WTC11 (cell line): Measurements from ENCODE around the gene SRR. TPM values are rescaled to one million over a fixed set of nuclear protein-coding genes. Genes with fewer than 3 reads are reported as not detected.

ENCODE experiments used
- ATAC-seq: fragments of 200-7000 bp; cut with Tn5 transposase; 2 replicates; pipeline ENCODE4 v1.10.0; 2021; ENCODE audit warnings: mild to moderate bottlenecking, moderate library complexity
- CTCF ChIA-PET: fragments of 300-600 bp; sonication (Branson Sonifier 250); formaldehyde crosslinking; loops from one replicate; lab custom pipeline; 2021; ENCODE audit warnings: antibody characterized with exemption; lab: Charles Lee
- POLR2A ChIA-PET: fragments of 350-600 bp; sonication (Branson Sonifier 250); formaldehyde crosslinking; loops from one replicate; lab custom pipeline; 2021; ENCODE audit warnings: antibody characterized with exemption; lab: Charles Lee
- DNase-seq: peaks from one replicate; pipeline ENCODE4 v3.0.0; 2021; ENCODE audit warnings: low spot score
- H3K27ac Mint-ChIP-seq: 2 replicates; pipeline ENCODE4 v1.8.0; 2021; ENCODE audit warnings: mixed read lengths
- H3K27me3 Mint-ChIP-seq: 2 replicates; pipeline ENCODE4 v1.8.0; 2021; ENCODE audit warnings: low read depth, mild to moderate bottlenecking, moderate library complexity, mixed read lengths
- H3K36me3 Mint-ChIP-seq: 2 replicates; pipeline ENCODE4 v1.8.0; 2021; ENCODE audit warnings: mixed read lengths
- H3K4me1 Mint-ChIP-seq: 2 replicates; pipeline ENCODE4 v1.8.0; 2022; ENCODE audit warnings: mixed read lengths
- H3K4me3 Mint-ChIP-seq: 2 replicates; pipeline ENCODE4 v1.8.0; 2021; ENCODE audit warnings: mild to moderate bottlenecking, moderate library complexity, mixed read lengths
- H3K9me3 Mint-ChIP-seq: 2 replicates; pipeline ENCODE4 v1.8.0; 2021; ENCODE audit warnings: mixed read lengths
- CBFB ChIP-seq: sonication (generic); formaldehyde crosslinking; IDR thresholded peaks from 2 replicates; pipeline ENCODE4 v1.8.1; 2022; ENCODE audit warnings: mild to moderate bottlenecking, low read depth, missing genetic modification reagents
- FOXJ3 ChIP-seq: sonication (generic); formaldehyde crosslinking; IDR thresholded peaks from 2 replicates; pipeline ENCODE4 v1.9.0; 2021; ENCODE audit warnings: missing genetic modification reagents, mild to moderate bottlenecking, borderline replicate concordance
- FOXK1 ChIP-seq: sonication (generic); formaldehyde crosslinking; IDR thresholded peaks from 2 replicates; pipeline ENCODE4 v1.8.0; 2022; ENCODE audit warnings: mild to moderate bottlenecking, moderate library complexity, missing genetic modification reagents
- GTF2I ChIP-seq: fragments of 250-450 bp; sonication (Bioruptor Pico); conservative IDR thresholded peaks from 2 replicates; pipeline ENCODE4 v1.4.0; 2021; ENCODE audit warnings: mild to moderate bottlenecking
- IRF2 ChIP-seq: sonication (generic); formaldehyde crosslinking; IDR thresholded peaks from 2 replicates; pipeline ENCODE4 v1.8.0; 2022; ENCODE audit warnings: low read depth, missing genetic modification reagents, borderline replicate concordance
- MXD4 ChIP-seq: fragments of 250-450 bp; sonication (Bioruptor Pico); IDR thresholded peaks from 2 replicates; pipeline ENCODE4 v1.8.0; 2021; ENCODE audit warnings: mild to moderate bottlenecking, moderate library complexity, borderline replicate concordance
- NFYB ChIP-seq: sonication (generic); formaldehyde crosslinking; conservative IDR thresholded peaks from 2 replicates; pipeline ENCODE4 v1.8.0; 2022; ENCODE audit warnings: low read depth, missing genetic modification reagents
- NR1H2 ChIP-seq: sonication (generic); formaldehyde crosslinking; IDR thresholded peaks from 2 replicates; pipeline ENCODE4 v1.9.0; 2021; ENCODE audit warnings: mild to moderate bottlenecking, moderate library complexity, missing genetic modification reagents
- NR2C2 ChIP-seq: sonication (generic); formaldehyde crosslinking; IDR thresholded peaks from 2 replicates; pipeline ENCODE4 v1.8.0; 2022; ENCODE audit warnings: mild to moderate bottlenecking, missing genetic modification reagents
- OVOL2 ChIP-seq: fragments of 250-450 bp; sonication (Bioruptor Pico); IDR thresholded peaks from 2 replicates; pipeline ENCODE4 v1.9.0; 2021; ENCODE audit warnings: mild to moderate bottlenecking, borderline replicate concordance
- SMAD3 ChIP-seq: sonication (generic); formaldehyde crosslinking; IDR thresholded peaks from 2 replicates; pipeline ENCODE4 v1.8.0; 2022; ENCODE audit warnings: missing genetic modification reagents, mild to moderate bottlenecking, borderline replicate concordance
- SP1 ChIP-seq: sonication (generic); formaldehyde crosslinking; conservative IDR thresholded peaks from 2 replicates; pipeline ENCODE4 v1.8.1; 2022; ENCODE audit warnings: missing genetic modification reagents
- TCF7 ChIP-seq: sonication (generic); formaldehyde crosslinking; IDR thresholded peaks from 2 replicates; pipeline ENCODE4 v1.8.0; 2022; ENCODE audit warnings: mild to moderate bottlenecking, low read depth, missing genetic modification reagents, moderate library complexity
- TEAD1 ChIP-seq: sonication (generic); formaldehyde crosslinking; IDR thresholded peaks from 2 replicates; pipeline ENCODE4 v1.8.0; 2022; ENCODE audit warnings: mild to moderate bottlenecking, missing genetic modification reagents
- TEAD4 ChIP-seq: sonication (generic); formaldehyde crosslinking; IDR thresholded peaks from 2 replicates; pipeline ENCODE4 v1.8.0; 2022; ENCODE audit warnings: mild to moderate bottlenecking, missing genetic modification reagents
- TP53 ChIP-seq: sonication (generic); formaldehyde crosslinking; IDR thresholded peaks from 2 replicates; pipeline ENCODE4 v1.8.1; 2023; ENCODE audit warnings: mild to moderate bottlenecking, missing genetic modification reagents
- ZNF121 ChIP-seq: sonication (generic); formaldehyde crosslinking; IDR thresholded peaks from 2 replicates; pipeline ENCODE4 v1.8.0; 2023; ENCODE audit warnings: missing genetic modification reagents
- ZNF138 ChIP-seq: sonication (generic); formaldehyde crosslinking; conservative IDR thresholded peaks from 2 replicates; pipeline ENCODE4 v1.8.1; 2022; ENCODE audit warnings: mild to moderate bottlenecking, moderate library complexity, missing genetic modification reagents
- ZNF263 ChIP-seq: sonication (generic); formaldehyde crosslinking; IDR thresholded peaks from 2 replicates; pipeline ENCODE4 v1.8.1; 2022; ENCODE audit warnings: low read depth, mild to moderate bottlenecking, moderate library complexity, missing genetic modification reagents
- ZNF317 ChIP-seq: sonication (generic); formaldehyde crosslinking; IDR thresholded peaks from 2 replicates; pipeline ENCODE4 v1.8.1; 2023; ENCODE audit warnings: low read depth, mild to moderate bottlenecking, moderate library complexity, missing genetic modification reagents, borderline replicate concordance
- ZNF671 ChIP-seq: fragments of 250-450 bp; sonication (Bioruptor Pico); IDR thresholded peaks from 2 replicates; pipeline ENCODE4 v1.8.0; 2021; ENCODE audit warnings: mild to moderate bottlenecking
- total RNA-seq: library from RNA; stranded (reverse); gene quantifications from 3 replicates; pipeline ENCODE4 v1.2.3, GENCODE V29; 2021
- TF ChIP-seq, protein P1 (sequence below): fragments of 250-450 bp; sonication (Bioruptor Pico); IDR thresholded peaks from 2 replicates; pipeline ENCODE4 v1.8.0; 2021; ENCODE audit warnings: mild to moderate bottlenecking
- TF ChIP-seq, protein P2 (sequence below): sonication (generic); formaldehyde crosslinking; IDR thresholded peaks from 2 replicates; pipeline ENCODE4 v1.8.0; 2022; ENCODE audit warnings: mild to moderate bottlenecking, missing genetic modification reagents
- TF ChIP-seq, protein P3 (sequence below): sonication (generic); formaldehyde crosslinking; IDR thresholded peaks from 2 replicates; pipeline ENCODE4 v1.8.0; 2022; ENCODE audit warnings: mild to moderate bottlenecking, missing genetic modification reagents
- TF ChIP-seq, protein P4 (sequence below): sonication (generic); formaldehyde crosslinking; IDR thresholded peaks from 2 replicates; pipeline ENCODE4 v1.8.1; 2022; ENCODE audit warnings: low read depth, mild to moderate bottlenecking, moderate library complexity, missing genetic modification reagents, borderline replicate concordance
- TF ChIP-seq, protein P5 (sequence below): sonication (generic); formaldehyde crosslinking; conservative IDR thresholded peaks from 2 replicates; pipeline ENCODE4 v1.8.1; 2022; ENCODE audit warnings: mild to moderate bottlenecking, missing genetic modification reagents
- TF ChIP-seq, protein P6 (sequence below): sonication (generic); formaldehyde crosslinking; IDR thresholded peaks from 2 replicates; pipeline ENCODE4 v1.8.0; 2022; ENCODE audit warnings: mild to moderate bottlenecking, missing genetic modification reagents
- TF ChIP-seq, protein P7 (sequence below): sonication (generic); formaldehyde crosslinking; IDR thresholded peaks from 2 replicates; pipeline ENCODE4 v1.8.1; 2023; ENCODE audit warnings: mild to moderate bottlenecking, missing genetic modification reagents, moderate library complexity
- TF ChIP-seq, protein P8 (sequence below): sonication (generic); formaldehyde crosslinking; IDR thresholded peaks from 2 replicates; pipeline ENCODE4 v1.8.1; 2022; ENCODE audit warnings: mild to moderate bottlenecking, moderate library complexity, missing genetic modification reagents
- TF ChIP-seq, protein P9 (sequence below): sonication (generic); formaldehyde crosslinking; IDR thresholded peaks from 2 replicates; pipeline ENCODE4 v1.8.0; 2023; ENCODE audit warnings: missing genetic modification reagents

SRR gene
- total RNA-seq, 1 experiment from 2014 or later: 5.1 TPM

DNA sequence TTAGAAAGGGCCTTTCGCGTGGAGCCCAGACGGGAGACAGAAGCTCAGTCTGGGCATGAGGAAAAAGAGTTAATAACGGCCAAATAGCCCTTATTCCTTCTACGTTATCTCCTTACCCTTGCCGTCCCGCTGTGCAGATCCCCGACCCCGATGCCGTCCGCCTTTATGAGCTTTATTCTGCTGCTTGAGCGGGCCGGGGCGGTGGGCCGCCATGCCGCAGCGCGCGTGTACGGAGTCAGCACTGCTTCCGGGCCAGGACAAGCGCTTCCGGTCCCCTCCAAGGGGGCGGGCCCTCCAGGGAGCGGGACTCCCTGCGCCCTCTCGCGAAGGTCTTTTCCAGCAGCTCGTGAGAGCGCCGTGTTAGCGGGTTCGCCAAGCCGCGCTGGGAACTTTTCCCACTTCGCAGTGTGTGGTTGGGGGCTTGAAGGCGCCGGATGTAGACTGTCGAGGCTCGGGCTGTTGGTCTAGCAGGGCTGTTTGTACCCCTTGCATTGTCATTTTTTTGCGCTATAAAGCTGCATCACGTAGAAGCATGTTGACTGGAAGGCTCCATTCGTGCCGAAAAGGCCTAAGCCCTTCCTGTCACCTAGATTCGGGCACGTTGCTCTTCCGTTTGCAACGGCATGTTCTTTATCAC lies 32.6 kb downstream of the SRR start, which contains the start of gene TSR1:
TSR1 (minus strand) TSS at position 243 of the 637 bp plus-strand sequence; CDS start at position 213, 30 bp downstream.
- CTCF ChIA-PET: interaction anchor here (0.5 to 5.0 kb wide), 13 partner anchors 11 to 281 kb away, joined by 3 to 119 read pairs (median 13); partner anchors contain the start of genes HIC1, SMG6 and SRR
- peaks cover 4% of the 10 kb centered on the region for H3K4me1 Mint-ChIP-seq
- H3K36me3 Mint-ChIP-seq: no peaks in the 10 kb centered on the region; the same call in 1 of the 2 replicates
- no peaks in the 10 kb centered on the region for H3K9me3 Mint-ChIP-seq
- ATAC-seq (peak; percentile 81), DNase-seq (peak; percentile 90)
- H3K27me3 Mint-ChIP-seq: no peaks in the 10 kb centered on the region
- no peak within 1 kb of the TSS; the same call in 1 of the 2 replicates for H3K4me3 Mint-ChIP-seq
- H3K27ac Mint-ChIP-seq: peak within 1 kb of the TSS; percentile 99
- POLR2A ChIA-PET: interaction anchor here (0.6 to 3.1 kb wide), 12 partner anchors 11 to 630 kb away, joined by 3 to 38 read pairs (median 4); partner anchors contain the start of genes SMG6 and SRR
- no peak for TF ChIP-seq NR1H2 (CRISPR knock-in tag)
- no peak for TF ChIP-seq ZNF317 (CRISPR knock-in tag)
- TF ChIP-seq, protein P1, sequence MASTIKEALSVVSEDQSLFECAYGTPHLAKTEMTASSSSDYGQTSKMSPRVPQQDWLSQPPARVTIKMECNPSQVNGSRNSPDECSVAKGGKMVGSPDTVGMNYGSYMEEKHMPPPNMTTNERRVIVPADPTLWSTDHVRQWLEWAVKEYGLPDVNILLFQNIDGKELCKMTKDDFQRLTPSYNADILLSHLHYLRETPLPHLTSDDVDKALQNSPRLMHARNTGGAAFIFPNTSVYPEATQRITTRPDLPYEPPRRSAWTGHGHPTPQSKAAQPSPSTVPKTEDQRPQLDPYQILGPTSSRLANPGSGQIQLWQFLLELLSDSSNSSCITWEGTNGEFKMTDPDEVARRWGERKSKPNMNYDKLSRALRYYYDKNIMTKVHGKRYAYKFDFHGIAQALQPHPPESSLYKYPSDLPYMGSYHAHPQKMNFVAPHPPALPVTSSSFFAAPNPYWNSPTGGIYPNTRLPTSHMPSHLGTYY (CRISPR knock-in tag): no peak
- TF ChIP-seq ZNF671 (CRISPR knock-in tag): no peak; the same call in 1 of the 2 replicates
- no peak; the same call in none of the 2 replicates for TF ChIP-seq TP53
- TF ChIP-seq FOXK1 (CRISPR knock-in tag): peak; percentile 92
- no peak for TF ChIP-seq GTF2I (CRISPR knock-in tag)
- TF ChIP-seq, protein P2, sequence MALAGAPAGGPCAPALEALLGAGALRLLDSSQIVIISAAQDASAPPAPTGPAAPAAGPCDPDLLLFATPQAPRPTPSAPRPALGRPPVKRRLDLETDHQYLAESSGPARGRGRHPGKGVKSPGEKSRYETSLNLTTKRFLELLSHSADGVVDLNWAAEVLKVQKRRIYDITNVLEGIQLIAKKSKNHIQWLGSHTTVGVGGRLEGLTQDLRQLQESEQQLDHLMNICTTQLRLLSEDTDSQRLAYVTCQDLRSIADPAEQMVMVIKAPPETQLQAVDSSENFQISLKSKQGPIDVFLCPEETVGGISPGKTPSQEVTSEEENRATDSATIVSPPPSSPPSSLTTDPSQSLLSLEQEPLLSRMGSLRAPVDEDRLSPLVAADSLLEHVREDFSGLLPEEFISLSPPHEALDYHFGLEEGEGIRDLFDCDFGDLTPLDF (CRISPR knock-in tag): peak; percentile 86
- 0 out of 2 replicates have a peak, but pooled peaks have one; percentile 35 for TF ChIP-seq ZNF138 (CRISPR knock-in tag)
- TF ChIP-seq, protein P3, sequence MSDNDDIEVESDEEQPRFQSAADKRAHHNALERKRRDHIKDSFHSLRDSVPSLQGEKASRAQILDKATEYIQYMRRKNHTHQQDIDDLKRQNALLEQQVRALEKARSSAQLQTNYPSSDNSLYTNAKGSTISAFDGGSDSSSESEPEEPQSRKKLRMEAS (CRISPR knock-in tag): peak; percentile 98
- TF ChIP-seq, protein P4, sequence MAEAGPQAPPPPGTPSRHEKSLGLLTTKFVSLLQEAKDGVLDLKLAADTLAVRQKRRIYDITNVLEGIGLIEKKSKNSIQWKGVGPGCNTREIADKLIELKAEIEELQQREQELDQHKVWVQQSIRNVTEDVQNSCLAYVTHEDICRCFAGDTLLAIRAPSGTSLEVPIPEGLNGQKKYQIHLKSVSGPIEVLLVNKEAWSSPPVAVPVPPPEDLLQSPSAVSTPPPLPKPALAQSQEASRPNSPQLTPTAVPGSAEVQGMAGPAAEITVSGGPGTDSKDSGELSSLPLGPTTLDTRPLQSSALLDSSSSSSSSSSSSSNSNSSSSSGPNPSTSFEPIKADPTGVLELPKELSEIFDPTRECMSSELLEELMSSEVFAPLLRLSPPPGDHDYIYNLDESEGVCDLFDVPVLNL (CRISPR knock-in tag): no peak
- TF ChIP-seq, protein P5, sequence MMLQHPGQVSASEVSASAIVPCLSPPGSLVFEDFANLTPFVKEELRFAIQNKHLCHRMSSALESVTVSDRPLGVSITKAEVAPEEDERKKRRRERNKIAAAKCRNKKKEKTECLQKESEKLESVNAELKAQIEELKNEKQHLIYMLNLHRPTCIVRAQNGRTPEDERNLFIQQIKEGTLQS (CRISPR knock-in tag): no peak
- no peak for TF ChIP-seq NFYB
- TF ChIP-seq, protein P6, sequence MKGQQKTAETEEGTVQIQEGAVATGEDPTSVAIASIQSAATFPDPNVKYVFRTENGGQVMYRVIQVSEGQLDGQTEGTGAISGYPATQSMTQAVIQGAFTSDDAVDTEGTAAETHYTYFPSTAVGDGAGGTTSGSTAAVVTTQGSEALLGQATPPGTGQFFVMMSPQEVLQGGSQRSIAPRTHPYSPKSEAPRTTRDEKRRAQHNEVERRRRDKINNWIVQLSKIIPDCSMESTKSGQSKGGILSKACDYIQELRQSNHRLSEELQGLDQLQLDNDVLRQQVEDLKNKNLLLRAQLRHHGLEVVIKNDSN (CRISPR knock-in tag): peak; percentile 65; the same call in 1 of the 2 replicates
- peak; percentile 70; the same call in 1 of the 2 replicates for TF ChIP-seq SMAD3
- TF ChIP-seq, protein P7, sequence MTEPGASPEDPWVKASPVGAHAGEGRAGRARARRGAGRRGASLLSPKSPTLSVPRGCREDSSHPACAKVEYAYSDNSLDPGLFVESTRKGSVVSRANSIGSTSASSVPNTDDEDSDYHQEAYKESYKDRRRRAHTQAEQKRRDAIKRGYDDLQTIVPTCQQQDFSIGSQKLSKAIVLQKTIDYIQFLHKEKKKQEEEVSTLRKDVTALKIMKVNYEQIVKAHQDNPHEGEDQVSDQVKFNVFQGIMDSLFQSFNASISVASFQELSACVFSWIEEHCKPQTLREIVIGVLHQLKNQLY (CRISPR knock-in tag): no peak
- TF ChIP-seq CBFB (CRISPR knock-in tag): peak; percentile 73; the same call in 1 of the 2 replicates
- TF ChIP-seq TEAD1 (CRISPR knock-in tag): peak; percentile 75; the same call in 1 of the 2 replicates
- TF ChIP-seq ZNF263: no peak
- no peak for TF ChIP-seq FOXJ3
- no peak for TF ChIP-seq TCF7 (CRISPR knock-in tag)
- no peak for TF ChIP-seq MXD4 (CRISPR knock-in tag)
- TF ChIP-seq, protein P8, sequence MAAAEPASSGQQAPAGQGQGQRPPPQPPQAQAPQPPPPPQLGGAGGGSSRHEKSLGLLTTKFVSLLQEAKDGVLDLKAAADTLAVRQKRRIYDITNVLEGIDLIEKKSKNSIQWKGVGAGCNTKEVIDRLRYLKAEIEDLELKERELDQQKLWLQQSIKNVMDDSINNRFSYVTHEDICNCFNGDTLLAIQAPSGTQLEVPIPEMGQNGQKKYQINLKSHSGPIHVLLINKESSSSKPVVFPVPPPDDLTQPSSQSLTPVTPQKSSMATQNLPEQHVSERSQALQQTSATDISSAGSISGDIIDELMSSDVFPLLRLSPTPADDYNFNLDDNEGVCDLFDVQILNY: peak; percentile 83
- no peak for TF ChIP-seq ZNF121 (CRISPR knock-in tag)
- no peak for TF ChIP-seq IRF2 (CRISPR knock-in tag)
- peak; percentile 99 for TF ChIP-seq NR2C2 (CRISPR knock-in tag)
- peak; percentile 81 for TF ChIP-seq SP1 (CRISPR knock-in tag)
- 0 out of 2 replicates have a peak, but pooled peaks have one; percentile 32 for TF ChIP-seq TEAD4 (CRISPR knock-in tag)
- TF ChIP-seq OVOL2: no peak
- TF ChIP-seq, protein P9, sequence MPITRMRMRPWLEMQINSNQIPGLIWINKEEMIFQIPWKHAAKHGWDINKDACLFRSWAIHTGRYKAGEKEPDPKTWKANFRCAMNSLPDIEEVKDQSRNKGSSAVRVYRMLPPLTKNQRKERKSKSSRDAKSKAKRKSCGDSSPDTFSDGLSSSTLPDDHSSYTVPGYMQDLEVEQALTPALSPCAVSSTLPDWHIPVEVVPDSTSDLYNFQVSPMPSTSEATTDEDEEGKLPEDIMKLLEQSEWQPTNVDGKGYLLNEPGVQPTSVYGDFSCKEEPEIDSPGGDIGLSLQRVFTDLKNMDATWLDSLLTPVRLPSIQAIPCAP (CRISPR knock-in tag): peak; percentile 78; the same call in 1 of the 2 replicates
